GM21619 (cell line): ENCODE measurements around the gene SORL1-AS1.

Experiments used
- ATAC-seq: cut with Tn5 transposase; IDR thresholded peaks from one replicate; pipeline ENCODE4 v1.9.1; 2021; ENCODE audit not compliant: unreplicated experiment

The SORL1-AS1 gene

GRCh38 chr11:121476379-121477032, 23.7 kb upstream of the SORL1-AS1 start:
- no peak for ATAC-seq

DNA sequence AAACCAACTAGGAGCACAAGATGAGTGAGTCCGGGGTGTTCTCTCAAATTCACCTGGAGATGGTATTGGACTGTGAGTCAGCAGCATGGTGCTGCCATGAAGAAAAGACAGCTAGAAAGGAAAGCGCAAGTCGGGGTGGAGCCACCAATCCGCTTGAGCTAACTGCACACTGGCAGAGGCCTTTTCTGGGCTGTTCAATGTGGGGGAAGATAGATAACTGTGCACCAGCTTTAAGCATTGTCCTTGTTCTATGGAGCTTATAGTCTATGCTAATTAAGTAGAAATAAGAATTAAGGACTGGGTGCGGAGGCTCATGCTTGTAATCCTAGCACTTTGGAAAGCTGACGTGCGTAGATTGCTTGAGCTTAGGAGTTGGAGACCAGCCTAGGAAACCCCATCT, 21.9 kb upstream of the SORL1-AS1 start:
- no peak for ATAC-seq

- no peak for ATAC-seq
Measured at GRCh38 chr11:121473064-121473777, 20.5 kb upstream of the SORL1-AS1 start.

- ATAC-seq: no peak
Measured at GRCh38 chr11:121472312-121472711, 19.5 kb upstream of the SORL1-AS1 start.

DNA sequence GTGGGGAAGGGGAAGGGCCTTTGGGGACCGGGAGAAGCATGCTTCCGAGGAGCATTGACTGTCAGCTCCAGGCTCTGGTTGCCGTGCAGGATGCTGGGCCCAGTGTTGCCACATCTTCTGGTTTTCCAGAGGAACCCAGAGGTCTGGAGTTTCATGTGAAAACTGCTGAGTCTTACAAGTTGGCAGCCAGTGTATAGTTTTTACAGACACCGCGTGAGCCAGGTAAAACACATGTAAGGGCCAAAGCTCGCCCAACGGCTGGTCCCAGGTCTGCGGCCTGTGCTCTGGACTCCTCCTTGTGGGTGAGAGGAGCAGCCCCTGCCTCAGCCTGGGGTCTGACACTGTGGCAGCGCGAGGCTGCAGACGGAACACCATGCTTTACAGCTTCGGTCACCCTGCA, 18.4 kb upstream of the SORL1-AS1 start:
- no peak for ATAC-seq

DNA sequence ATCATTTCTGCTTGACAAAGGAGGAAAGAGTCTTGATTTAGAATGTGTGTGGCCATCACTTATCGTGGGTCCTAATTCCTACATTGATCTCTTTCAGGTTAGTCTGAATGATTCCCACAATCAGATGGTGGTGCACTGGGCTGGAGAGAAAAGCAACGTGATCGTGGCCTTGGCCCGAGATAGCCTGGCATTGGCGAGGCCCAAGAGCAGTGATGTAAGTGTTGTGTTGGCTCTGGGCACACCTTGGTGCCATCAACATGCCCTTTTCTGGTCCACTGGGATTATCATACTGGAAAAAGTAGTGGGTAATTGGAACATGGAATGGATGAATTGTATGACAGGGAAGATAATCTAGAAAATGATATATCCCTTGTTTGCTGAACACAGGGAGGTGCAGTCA, 17.1 kb upstream of the SORL1-AS1 start:
- no peak for ATAC-seq

DNA sequence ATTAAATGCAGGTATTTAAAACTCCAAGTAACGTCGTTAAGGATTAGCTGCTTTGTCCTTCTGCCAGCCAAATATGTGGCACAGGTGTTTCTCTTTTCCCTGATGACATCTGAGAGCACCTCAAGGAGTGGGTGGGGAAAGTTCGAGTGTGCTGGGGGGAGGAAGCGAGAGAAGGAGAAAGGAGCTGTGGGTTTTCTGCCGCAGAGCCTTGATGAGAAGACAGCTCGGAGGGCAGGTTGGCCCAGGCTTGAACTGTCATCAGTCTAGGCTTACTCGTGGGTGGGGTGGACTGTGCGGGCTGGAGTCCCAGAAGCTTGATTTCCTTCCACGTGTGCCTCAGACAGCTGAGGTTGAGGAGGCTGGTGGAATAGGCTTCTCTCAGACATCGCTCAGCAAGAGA, 15.2 kb upstream of the SORL1-AS1 start:
- peak; percentile 42 for ATAC-seq

- ATAC-seq: no peak
Measured at GRCh38 chr11:121467471-121467870, 14.7 kb upstream of the SORL1-AS1 start.

GRCh38 chr11:121466063-121466794, 13.5 kb upstream of the SORL1-AS1 start:
- no peak for ATAC-seq

- ATAC-seq: no peak
Measured at GRCh38 chr11:121465709-121466062, 12.9 kb upstream of the SORL1-AS1 start.

DNA sequence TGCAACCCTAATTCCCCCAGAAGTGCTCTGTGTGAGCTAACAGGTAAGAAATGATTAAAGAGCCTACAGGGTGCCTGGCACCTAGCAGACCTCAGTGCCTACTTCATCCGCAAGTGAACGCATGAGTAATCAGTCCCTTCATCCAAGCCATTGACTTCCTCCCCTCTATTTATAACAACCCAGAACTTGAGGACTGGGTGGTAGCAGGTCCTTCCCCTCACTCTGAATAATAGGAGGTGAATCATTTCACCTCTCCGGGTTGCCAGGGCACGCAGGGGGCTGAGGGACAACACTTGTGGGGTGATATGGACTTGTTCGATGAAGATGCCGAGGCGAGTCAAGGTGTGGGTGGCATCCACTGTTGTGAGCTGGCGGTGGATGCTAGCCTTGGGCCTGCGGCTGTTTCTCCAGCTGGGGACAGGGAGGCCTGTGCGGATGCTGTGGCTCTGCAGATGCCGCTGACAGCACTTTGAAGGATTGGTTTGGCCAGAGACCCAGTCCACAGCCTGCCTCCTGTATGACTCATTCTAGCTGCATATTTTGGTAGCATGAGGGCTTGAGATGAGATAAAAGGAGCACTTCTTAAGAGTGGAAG, 11.7 kb upstream of the SORL1-AS1 start:
- ATAC-seq: peak; percentile 37

DNA sequence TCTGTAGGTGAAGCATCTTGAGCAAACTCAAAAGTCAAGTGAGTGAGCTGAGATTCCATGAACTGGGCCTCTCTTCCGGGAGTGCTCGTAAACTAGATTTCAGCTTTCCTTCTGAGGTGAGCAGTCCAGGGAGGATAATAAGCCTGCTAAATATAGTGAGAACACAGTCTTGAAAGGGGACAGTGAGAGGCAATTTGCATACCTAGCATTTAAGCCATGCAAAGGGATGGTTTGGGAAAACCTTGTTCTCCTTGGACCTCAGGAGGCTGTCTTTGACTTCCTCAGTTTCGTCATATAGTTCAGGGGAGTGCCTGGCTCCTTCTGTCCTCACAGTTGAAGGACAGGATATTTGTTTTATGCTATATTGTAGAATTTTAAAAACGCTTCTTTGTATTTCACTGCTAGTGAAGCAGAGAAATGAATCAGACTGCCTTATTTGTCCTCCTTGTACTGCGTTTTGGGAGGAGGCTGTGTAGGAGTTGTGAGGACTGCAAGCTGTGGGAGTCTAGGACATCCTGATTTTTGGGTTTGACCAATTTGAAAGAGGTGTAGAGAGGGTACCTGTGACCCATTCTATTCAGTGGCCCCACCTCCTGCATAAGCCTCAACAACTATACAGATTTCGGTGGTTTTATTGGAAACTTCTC, 11.0 kb upstream of the SORL1-AS1 start:
- no peak for ATAC-seq

DNA sequence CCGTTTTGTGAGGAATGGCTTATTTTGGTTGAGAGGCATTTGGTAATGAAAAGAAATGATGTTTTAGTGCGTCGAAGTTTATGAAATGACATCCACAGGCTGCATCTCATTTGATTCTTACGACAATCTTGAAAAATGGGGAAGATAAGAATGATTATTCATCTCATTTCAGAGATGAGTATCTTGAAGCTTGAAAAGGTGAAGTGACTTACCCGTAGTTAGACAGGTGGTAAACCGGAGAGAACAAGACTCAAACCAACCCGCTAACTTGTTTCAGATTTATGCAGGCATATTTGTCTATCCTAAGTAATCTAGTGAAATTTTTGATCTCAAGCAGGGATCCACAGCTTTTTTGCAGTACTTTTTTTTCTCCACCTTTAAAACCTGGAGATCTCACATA, 9.1 kb upstream of the SORL1-AS1 start:
- ATAC-seq: no peak

DNA sequence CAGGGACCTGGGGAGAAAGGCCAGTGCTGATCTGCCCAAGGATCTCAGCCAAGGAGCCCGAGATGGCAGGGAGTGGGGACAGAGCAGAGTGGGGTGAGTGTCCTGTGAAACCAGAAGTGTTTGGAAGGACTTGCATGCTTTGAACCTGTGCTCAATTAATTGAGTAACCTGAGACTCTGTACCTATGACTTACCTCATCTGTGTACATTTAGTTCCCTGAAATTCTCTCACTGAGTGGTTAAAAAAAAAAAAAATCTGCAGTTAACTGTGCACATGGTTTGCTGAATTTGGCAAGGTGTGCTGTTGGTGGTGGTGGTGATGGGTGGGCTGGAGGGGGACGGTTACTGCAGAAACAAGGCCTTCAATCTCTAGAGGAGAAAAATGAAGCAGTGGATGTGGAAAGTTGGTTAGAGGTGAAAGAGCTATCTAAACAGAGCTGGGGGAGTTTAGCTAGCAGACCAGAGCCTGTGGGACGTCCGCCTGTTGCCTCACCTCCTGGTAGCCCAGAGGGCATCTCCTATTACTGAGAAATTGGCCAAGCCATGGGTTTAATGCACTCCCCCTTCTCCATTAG, 8.3 kb upstream of the SORL1-AS1 start:
- no peak for ATAC-seq

DNA sequence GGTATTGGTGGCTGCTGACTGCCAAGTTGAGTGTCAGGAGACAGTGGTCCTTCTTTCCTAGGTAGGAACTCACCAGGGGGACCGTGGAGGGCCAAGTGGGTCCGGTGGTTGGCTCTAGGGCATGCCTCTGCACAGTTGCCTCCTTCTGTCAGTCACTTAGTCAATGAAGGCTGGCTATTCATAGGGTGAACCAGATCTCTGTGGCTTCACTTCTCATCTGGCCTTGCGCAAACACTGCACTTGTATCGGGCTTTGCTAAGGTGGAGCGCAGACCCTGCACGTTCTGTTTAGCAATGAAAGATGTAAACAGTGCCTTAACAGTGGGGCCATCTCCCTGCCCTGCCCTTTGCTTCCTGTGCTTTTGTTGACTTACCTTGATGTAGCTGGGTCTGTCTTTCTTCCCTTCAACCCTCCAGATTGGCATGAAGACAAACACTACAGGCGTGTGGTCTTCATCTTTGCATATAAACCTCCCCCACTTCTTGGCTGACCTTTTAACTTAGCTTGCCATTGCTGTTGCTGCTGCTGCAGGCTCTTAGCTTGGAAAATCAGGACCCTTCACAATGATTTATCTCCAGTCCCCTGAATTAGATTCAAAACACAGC, 6.7 kb upstream of the SORL1-AS1 start:
- no peak for ATAC-seq

GRCh38 chr11:121458551-121458950, 5.8 kb upstream of the SORL1-AS1 start:
- ATAC-seq: no peak

- ATAC-seq: no peak
Measured at GRCh38 chr11:121456816-121457431, 4.2 kb upstream of the SORL1-AS1 start.

- ATAC-seq: no peak
Measured at GRCh38 chr11:121456151-121456550, 3.4 kb upstream of the SORL1-AS1 start.

DNA sequence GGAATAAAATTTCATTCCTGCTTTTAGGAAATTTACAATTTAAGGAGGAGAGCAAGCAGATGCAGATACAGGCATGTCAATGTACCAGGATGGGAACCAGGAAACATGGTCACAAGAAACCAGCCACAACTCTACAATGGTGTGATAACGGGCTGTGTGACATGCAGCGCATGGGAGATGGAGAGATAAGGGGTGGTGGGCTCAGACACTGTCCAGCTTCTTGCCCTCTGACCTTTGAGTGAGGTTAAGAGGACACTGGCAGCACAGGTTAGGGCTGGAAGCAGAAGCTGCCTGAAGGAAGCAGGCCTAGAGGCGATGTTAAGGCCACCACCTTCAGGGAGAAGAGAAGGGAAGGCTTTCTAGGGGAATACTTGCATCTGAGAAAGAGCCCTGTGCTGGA, 2.3 kb upstream of the SORL1-AS1 start:
- ATAC-seq: no peak
